ENCODE measurements around the gene CCDC124.
"Not testable (repeated sequence)": the region's sequence is repeated elsewhere in the genome, so short reads cannot be mapped to it uniquely, and the experiment has no call there.

CCDC124 gene

GRCh38 chr19:17910791-17911360 is 21.9 kb upstream of the CCDC124 start:
- Histone ChIP-seq H3K4me1 (ENCODE audit: control insufficient read depth, low read depth, low read length) (no peaks in the 10 kb centered on the region), H3K4me3 (ENCODE audit: low read length) (no peak overlapping the region), H3K4ac (ENCODE audit: low read depth, low read length) (no peak overlapping the region), H2BK15ac (replicated peaks; ENCODE audit: low read depth) (no peak overlapping the region), H2BK120ac (ENCODE audit: low read depth, low read length) (no peak overlapping the region), H3K27me3 (ENCODE audit: insufficient read depth, low read length, poor library complexity) (no peaks in the 10 kb centered on the region), H4K8ac (ENCODE audit: low read depth, low read length) (no peak overlapping the region), H4K5ac (ENCODE audit: low read length) (no peak overlapping the region), H3K79me1 (ENCODE audit: low read length) (no peaks in the 10 kb centered on the region), H3K4me2 (ENCODE audit: low read length) (no peak overlapping the region), H3K9ac (ENCODE audit: low read length) (no peak overlapping the region), H3K36me3 (ENCODE audit: control insufficient read depth, insufficient read depth, low read length) (no peaks in the 10 kb centered on the region), H3K23ac (ENCODE audit: low read length) (no peak overlapping the region), H3K56ac (ENCODE audit: low read length) (no peak overlapping the region), H3K79me2 (ENCODE audit: control insufficient read depth, insufficient read depth, low read length) (no peaks in the 10 kb centered on the region), H2BK5ac (ENCODE audit: low read length) (no peak overlapping the region), H2AK5ac (ENCODE audit: low read length) (no peak overlapping the region), H3K18ac (ENCODE audit: low read length) (no peak overlapping the region), H3K27ac (ENCODE audit: low read depth, low read length) (no peak overlapping the region)
- no peak for DNase-seq
- WGBS (ENCODE audit: extremely low coverage, insufficient coverage, low lambda C conversion rate): no CpG with 5 or more reads among the region's 11 CpGs

GRCh38 chr19:17915940-17916593 is 16.7 kb upstream of the CCDC124 start:
- no peak overlapping the region for H3K56ac ChIP-seq (ENCODE audit: low read length)
- H3K9ac ChIP-seq (ENCODE audit: low read length): no peak overlapping the region
- H3K4me2 ChIP-seq (ENCODE audit: low read length): no peak overlapping the region
- no peaks in the 10 kb centered on the region for H3K4me1 ChIP-seq (ENCODE audit: control insufficient read depth, low read depth, low read length)
- H3K4me3 ChIP-seq (ENCODE audit: low read length): no peak overlapping the region
- no peak overlapping the region for H2BK120ac ChIP-seq (ENCODE audit: low read depth, low read length)
- no peak overlapping the region for H3K27ac ChIP-seq (ENCODE audit: low read depth, low read length)
- H3K36me3 ChIP-seq (ENCODE audit: control insufficient read depth, insufficient read depth, low read length): no peaks in the 10 kb centered on the region
- no peak overlapping the region for H2AK5ac ChIP-seq (ENCODE audit: low read length)
- H4K8ac ChIP-seq (ENCODE audit: low read depth, low read length): no peak overlapping the region
- H3K79me1 ChIP-seq (ENCODE audit: low read length): no peaks in the 10 kb centered on the region
- H3K23ac ChIP-seq (ENCODE audit: low read length): no peak overlapping the region
- H4K5ac ChIP-seq (ENCODE audit: low read length): no peak overlapping the region
- H3K79me2 ChIP-seq (ENCODE audit: control insufficient read depth, insufficient read depth, low read length): no peaks in the 10 kb centered on the region
- H3K27me3 ChIP-seq (ENCODE audit: insufficient read depth, low read length, poor library complexity): no peaks in the 10 kb centered on the region
- no peak overlapping the region for H2BK5ac ChIP-seq (ENCODE audit: low read length)
- DNase-seq: no peak
- H3K4ac ChIP-seq (ENCODE audit: low read depth, low read length): no peak overlapping the region
- H2BK15ac ChIP-seq (replicated peaks; ENCODE audit: low read depth): no peak overlapping the region
- no peak overlapping the region for H3K18ac ChIP-seq (ENCODE audit: low read length)
- WGBS (ENCODE audit: extremely low coverage, insufficient coverage, low lambda C conversion rate): no CpG with 5 or more reads among the region's 6 CpGs

- H4K8ac ChIP-seq (ENCODE audit: low read depth, low read length); H3K9ac ChIP-seq (ENCODE audit: low read length); H3K18ac ChIP-seq (ENCODE audit: low read length); H3K4me1 ChIP-seq (ENCODE audit: control insufficient read depth, low read depth, low read length); H4K5ac ChIP-seq (ENCODE audit: low read length); DNase-seq; H3K56ac ChIP-seq (ENCODE audit: low read length); H2AK5ac ChIP-seq (ENCODE audit: low read length); H3K36me3 ChIP-seq (ENCODE audit: control insufficient read depth, insufficient read depth, low read length); H3K4me2 ChIP-seq (ENCODE audit: low read length); H3K23ac ChIP-seq (ENCODE audit: low read length); H3K4me3 ChIP-seq (ENCODE audit: low read length); H3K79me2 ChIP-seq (ENCODE audit: control insufficient read depth, insufficient read depth, low read length); H2BK120ac ChIP-seq (ENCODE audit: low read depth, low read length); H2BK15ac ChIP-seq (replicated peaks; ENCODE audit: low read depth); H3K27ac ChIP-seq (ENCODE audit: low read depth, low read length); H3K4ac ChIP-seq (ENCODE audit: low read depth, low read length); H2BK5ac ChIP-seq (ENCODE audit: low read length); H3K79me1 ChIP-seq (ENCODE audit: low read length); H3K27me3 ChIP-seq (ENCODE audit: insufficient read depth, low read length, poor library complexity): not testable (repeated sequence)
- no CpG with 5 or more reads among the region's 30 CpGs for WGBS (ENCODE audit: extremely low coverage, insufficient coverage, low lambda C conversion rate)
Observed at GRCh38 chr19:17918151-17918550, 14.7 kb upstream of the CCDC124 start.

- not testable (repeated sequence) for H3K36me3 ChIP-seq (ENCODE audit: control insufficient read depth, insufficient read depth, low read length); H3K23ac ChIP-seq (ENCODE audit: low read length); H3K56ac ChIP-seq (ENCODE audit: low read length); H4K8ac ChIP-seq (ENCODE audit: low read depth, low read length); H3K4me1 ChIP-seq (ENCODE audit: control insufficient read depth, low read depth, low read length); H2BK5ac ChIP-seq (ENCODE audit: low read length); H4K5ac ChIP-seq (ENCODE audit: low read length); H3K18ac ChIP-seq (ENCODE audit: low read length); DNase-seq; H2BK15ac ChIP-seq (replicated peaks; ENCODE audit: low read depth); H3K4me3 ChIP-seq (ENCODE audit: low read length); H3K4me2 ChIP-seq (ENCODE audit: low read length); H3K27ac ChIP-seq (ENCODE audit: low read depth, low read length); H3K27me3 ChIP-seq (ENCODE audit: insufficient read depth, low read length, poor library complexity); H2BK120ac ChIP-seq (ENCODE audit: low read depth, low read length); H3K79me1 ChIP-seq (ENCODE audit: low read length); H2AK5ac ChIP-seq (ENCODE audit: low read length); H3K9ac ChIP-seq (ENCODE audit: low read length); H3K4ac ChIP-seq (ENCODE audit: low read depth, low read length); H3K79me2 ChIP-seq (ENCODE audit: control insufficient read depth, insufficient read depth, low read length)
- WGBS (ENCODE audit: extremely low coverage, insufficient coverage, low lambda C conversion rate): no CpG with 5 or more reads among the region's 5 CpGs
Observed at GRCh38 chr19:17919122-17919521, 13.7 kb upstream of the CCDC124 start.

- no peak overlapping the region for H2BK120ac ChIP-seq (ENCODE audit: low read depth, low read length)
- no peaks in the 10 kb centered on the region for H3K36me3 ChIP-seq (ENCODE audit: control insufficient read depth, insufficient read depth, low read length)
- no peak overlapping the region for H2BK15ac ChIP-seq (replicated peaks; ENCODE audit: low read depth)
- H3K79me1 ChIP-seq (ENCODE audit: low read length): no peaks in the 10 kb centered on the region
- H3K23ac ChIP-seq (ENCODE audit: low read length): no peak overlapping the region
- no peak for DNase-seq
- no peak overlapping the region for H2BK5ac ChIP-seq (ENCODE audit: low read length)
- no peak overlapping the region for H4K5ac ChIP-seq (ENCODE audit: low read length)
- H3K4ac ChIP-seq (ENCODE audit: low read depth, low read length): no peak overlapping the region
- no peak overlapping the region for H3K18ac ChIP-seq (ENCODE audit: low read length)
- no peak overlapping the region for H3K56ac ChIP-seq (ENCODE audit: low read length)
- no peak overlapping the region for H3K4me3 ChIP-seq (ENCODE audit: low read length)
- no peak overlapping the region for H3K27ac ChIP-seq (ENCODE audit: low read depth, low read length)
- H3K27me3 ChIP-seq (ENCODE audit: insufficient read depth, low read length, poor library complexity): no peaks in the 10 kb centered on the region
- no peak overlapping the region for H4K8ac ChIP-seq (ENCODE audit: low read depth, low read length)
- H3K79me2 ChIP-seq (ENCODE audit: control insufficient read depth, insufficient read depth, low read length): no peaks in the 10 kb centered on the region
- H3K4me2 ChIP-seq (ENCODE audit: low read length): no peak overlapping the region
- no peak overlapping the region for H3K9ac ChIP-seq (ENCODE audit: low read length)
- no peaks in the 10 kb centered on the region for H3K4me1 ChIP-seq (ENCODE audit: control insufficient read depth, low read depth, low read length)
- H2AK5ac ChIP-seq (ENCODE audit: low read length): no peak overlapping the region
Observed at GRCh38 chr19:17920527-17920926, 12.3 kb upstream of the CCDC124 start.

GRCh38 chr19:17922138-17922537 is 10.7 kb upstream of the CCDC124 start:
- H2BK5ac ChIP-seq (ENCODE audit: low read length): no peak overlapping the region
- no peak overlapping the region for H3K23ac ChIP-seq (ENCODE audit: low read length)
- no peak overlapping the region for H3K4ac ChIP-seq (ENCODE audit: low read depth, low read length)
- no peaks in the 10 kb centered on the region for H3K36me3 ChIP-seq (ENCODE audit: control insufficient read depth, insufficient read depth, low read length)
- H3K79me1 ChIP-seq (ENCODE audit: low read length): no peaks in the 10 kb centered on the region
- no peak overlapping the region for H4K5ac ChIP-seq (ENCODE audit: low read length)
- no peak overlapping the region for H3K27ac ChIP-seq (ENCODE audit: low read depth, low read length)
- H3K56ac ChIP-seq (ENCODE audit: low read length): no peak overlapping the region
- no peak overlapping the region for H3K9ac ChIP-seq (ENCODE audit: low read length)
- no peak overlapping the region for H3K4me2 ChIP-seq (ENCODE audit: low read length)
- no peak overlapping the region for H2BK120ac ChIP-seq (ENCODE audit: low read depth, low read length)
- DNase-seq: no peak
- H2BK15ac ChIP-seq (replicated peaks; ENCODE audit: low read depth): no peak overlapping the region
- H3K4me3 ChIP-seq (ENCODE audit: low read length): no peak overlapping the region
- no peaks in the 10 kb centered on the region for H3K27me3 ChIP-seq (ENCODE audit: insufficient read depth, low read length, poor library complexity)
- no CpG with 5 or more reads among the region's 3 CpGs for WGBS (ENCODE audit: extremely low coverage, insufficient coverage, low lambda C conversion rate)
- H3K79me2 ChIP-seq (ENCODE audit: control insufficient read depth, insufficient read depth, low read length): no peaks in the 10 kb centered on the region
- H2AK5ac ChIP-seq (ENCODE audit: low read length): no peak overlapping the region
- H4K8ac ChIP-seq (ENCODE audit: low read depth, low read length): no peak overlapping the region
- H3K4me1 ChIP-seq (ENCODE audit: control insufficient read depth, low read depth, low read length): no peaks in the 10 kb centered on the region
- no peak overlapping the region for H3K18ac ChIP-seq (ENCODE audit: low read length)
